ENCODE measurements around the gene SAMD13.
"Not testable (repeated sequence)": the region's sequence is repeated elsewhere in the genome, so short reads cannot be mapped to it uniquely, and the experiment has no call there.

DNA sequence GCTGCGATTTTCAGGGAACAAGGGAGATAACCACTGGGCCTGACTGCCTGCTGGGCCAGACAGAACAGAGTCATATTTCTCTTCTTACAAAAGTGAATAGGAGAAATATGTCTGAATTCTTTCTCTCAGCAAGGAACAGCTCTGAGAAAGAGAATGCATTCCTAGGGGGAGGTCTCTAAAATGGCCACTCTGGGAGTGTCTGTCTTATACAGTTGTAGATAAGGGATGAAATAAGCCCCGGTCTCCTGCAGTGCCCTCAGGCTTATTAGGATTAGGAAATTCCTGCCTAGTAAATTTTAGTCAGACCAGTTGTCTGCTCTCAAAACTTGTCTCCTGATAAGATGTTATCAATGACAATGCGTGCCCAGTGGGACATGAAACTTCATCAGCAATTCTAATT, 14.1 kb upstream of the SAMD13 start:
- TF ChIP-seq, protein P1, sequence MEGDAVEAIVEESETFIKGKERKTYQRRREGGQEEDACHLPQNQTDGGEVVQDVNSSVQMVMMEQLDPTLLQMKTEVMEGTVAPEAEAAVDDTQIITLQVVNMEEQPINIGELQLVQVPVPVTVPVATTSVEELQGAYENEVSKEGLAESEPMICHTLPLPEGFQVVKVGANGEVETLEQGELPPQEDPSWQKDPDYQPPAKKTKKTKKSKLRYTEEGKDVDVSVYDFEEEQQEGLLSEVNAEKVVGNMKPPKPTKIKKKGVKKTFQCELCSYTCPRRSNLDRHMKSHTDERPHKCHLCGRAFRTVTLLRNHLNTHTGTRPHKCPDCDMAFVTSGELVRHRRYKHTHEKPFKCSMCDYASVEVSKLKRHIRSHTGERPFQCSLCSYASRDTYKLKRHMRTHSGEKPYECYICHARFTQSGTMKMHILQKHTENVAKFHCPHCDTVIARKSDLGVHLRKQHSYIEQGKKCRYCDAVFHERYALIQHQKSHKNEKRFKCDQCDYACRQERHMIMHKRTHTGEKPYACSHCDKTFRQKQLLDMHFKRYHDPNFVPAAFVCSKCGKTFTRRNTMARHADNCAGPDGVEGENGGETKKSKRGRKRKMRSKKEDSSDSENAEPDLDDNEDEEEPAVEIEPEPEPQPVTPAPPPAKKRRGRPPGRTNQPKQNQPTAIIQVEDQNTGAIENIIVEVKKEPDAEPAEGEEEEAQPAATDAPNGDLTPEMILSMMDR (IDR thresholded peaks at IDR 0.05; ENCODE audit: insufficient read depth, low read depth, low read length) = not testable (repeated sequence)
- not testable (repeated sequence) for TF ChIP-seq EZH2 (IDR thresholded peaks at IDR 0.05; ENCODE audit: insufficient read depth, low read length)
